Measurements from ENCODE around the gene DRGX. TPM values are rescaled to one million over a fixed set of nuclear protein-coding genes. Genes with fewer than 3 reads are reported as not detected.

DRGX gene
- not detected in 2 replicates for total RNA-seq (2014; rRNA removed; shearing (Covaris generic))

DNA sequence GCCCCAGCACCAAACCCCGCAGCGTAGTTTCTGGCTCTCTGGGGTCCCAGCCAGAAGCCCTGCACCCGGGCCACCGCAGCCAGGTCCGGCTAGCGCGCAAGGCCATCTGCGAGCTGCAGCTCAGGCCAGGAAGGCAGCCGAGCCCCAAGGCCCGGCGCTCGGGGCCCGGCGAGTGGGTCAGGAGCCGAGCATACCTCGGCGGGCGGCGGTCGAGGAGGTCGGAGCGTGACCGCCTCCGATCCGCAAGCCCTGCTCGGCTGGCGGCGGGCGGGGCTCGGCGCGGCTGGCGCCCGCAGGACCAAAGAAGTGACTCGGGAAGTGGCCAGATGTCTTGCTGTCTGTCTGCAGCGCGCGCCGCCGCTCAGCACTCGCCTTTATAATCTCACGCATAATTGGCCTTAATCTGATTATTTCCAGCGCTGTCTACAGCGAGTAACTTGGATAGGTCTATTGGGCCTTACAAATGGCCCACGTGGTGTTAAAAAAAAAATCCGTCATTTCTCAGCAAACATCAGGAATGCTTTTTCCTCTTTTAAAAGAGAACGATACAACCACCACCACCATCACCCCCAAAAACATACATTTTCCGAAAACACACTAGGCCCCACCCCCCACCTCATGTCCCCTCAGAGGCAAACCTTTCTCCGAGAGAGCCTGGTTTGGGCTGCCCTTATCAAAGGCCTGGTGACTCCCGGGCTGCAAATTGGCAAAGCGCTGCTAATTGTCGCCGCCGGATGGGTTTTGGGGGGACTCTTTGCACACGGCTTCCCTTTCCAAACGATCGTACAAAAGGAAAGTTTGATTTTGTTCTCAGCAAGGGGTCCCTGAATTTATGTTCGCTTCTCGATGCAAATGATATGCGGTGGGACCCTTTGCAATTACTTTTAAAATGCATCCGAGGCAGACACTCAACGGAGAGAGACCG is at the start of gene DRGX:
Gene DRGX (minus strand): TSS at position 349 of the 925 bp plus-strand sequence. CDS start 649 bp downstream, outside the sequence.
- DNase-seq (ENCODE audit: low spot score), result no peak

DNA sequence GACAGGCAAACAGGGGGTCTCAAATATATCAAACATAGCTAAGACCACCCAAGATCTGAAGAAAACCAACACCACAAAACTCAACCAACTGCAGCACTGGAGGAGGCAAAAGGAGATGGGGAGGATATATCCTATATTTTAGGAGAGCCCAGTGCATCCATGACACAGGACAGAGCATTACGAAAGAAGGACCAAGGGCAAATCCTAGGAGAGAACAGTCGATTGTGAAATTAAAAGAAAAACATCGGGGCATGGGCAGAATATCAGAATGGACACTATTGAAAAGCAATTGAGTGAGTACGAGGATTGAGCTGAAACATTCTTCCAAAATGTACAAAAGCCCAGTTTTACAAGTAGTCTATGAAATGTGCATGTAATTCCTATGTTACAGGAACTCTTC is 48.5 kb upstream of the DRGX start:
- no peak for DNase-seq (ENCODE audit: low spot score)

DNA sequence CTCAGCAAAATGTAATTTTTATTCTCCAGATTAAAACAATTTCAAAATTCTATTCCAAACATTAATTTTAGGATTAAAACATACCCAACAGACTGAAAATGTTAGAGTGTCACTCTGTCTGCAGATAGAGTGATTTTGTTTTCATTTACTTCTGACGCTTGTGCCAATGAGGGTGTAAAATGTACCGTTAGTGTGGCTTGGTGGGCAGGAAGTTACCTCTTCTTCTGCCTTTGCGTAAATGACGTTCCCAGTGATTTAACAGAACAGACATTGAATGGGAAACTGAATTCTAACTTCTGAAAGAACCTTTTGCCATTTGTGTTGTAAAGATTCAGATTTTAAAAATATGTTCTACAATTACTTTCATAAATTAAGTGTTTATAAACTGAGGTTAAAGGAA is 47.0 kb upstream of the DRGX start:
- no peak for DNase-seq (ENCODE audit: low spot score)

DNA sequence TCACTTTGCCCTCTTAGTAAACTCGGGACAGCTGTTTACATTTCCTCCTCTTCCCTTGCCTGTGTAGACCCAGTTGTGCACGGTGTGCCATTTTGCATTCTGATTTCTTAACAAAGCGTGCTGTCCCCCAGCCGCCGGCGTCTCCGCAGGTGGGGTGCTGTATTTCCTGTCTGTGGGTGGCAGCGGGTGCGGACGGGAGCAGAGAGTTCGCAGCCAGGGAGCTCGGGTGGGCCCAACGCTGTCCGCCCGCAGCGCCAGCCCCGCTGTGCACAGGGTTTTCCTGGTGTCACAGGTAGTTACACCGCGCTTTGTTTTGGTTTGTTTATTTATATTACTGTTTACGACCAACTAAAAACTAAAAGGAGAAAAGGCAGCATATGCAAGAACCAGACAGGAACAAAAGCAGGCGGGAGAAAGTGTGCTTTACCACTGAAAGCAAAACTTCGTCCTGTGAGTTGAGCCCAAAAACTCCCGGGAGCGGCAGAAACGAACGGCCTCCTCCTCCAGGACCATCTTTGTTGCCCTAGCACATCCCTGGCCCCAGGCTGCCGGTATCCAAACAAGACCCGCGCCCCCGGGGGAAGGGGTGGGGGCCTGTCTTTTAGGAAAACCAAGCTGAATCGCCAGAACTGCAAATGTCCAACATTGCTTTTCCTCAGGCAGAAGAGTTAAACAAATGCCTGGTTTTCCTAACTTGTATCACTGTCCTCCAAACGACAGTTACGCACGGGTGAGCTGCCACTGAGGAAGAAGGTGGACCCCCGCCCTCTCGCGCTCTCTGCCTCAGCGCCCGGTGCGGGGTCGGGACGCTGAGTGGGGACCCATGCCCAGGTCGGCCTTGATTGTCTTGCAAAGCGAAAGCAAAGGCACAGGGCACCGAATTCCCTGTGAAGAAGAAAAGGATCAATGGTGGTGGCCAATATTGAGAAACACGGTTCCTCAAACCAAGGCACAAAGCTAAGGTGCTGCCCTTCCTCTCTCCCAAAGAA is 45.9 kb upstream of the DRGX start:
- no peak for DNase-seq (ENCODE audit: low spot score)

DNA sequence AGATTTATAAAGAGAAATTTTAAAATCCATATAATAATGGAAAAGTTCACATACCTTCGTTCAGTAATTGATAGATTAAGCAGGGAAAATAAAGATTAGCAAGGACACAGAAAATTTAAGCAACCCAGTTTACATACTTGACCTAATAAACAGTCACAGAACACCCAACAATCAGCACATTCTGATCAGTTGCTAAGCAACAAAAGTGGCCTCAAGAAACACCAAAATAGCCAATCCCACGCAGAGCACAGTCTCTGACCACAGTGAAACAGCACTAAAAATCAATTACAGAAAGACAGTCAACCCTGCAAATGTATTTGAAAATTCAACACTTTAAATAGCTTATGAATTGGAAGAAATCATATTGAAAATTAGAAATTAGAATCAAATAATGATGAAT is 39.3 kb upstream of the DRGX start:
- no peak for DNase-seq (ENCODE audit: low spot score)

DNA sequence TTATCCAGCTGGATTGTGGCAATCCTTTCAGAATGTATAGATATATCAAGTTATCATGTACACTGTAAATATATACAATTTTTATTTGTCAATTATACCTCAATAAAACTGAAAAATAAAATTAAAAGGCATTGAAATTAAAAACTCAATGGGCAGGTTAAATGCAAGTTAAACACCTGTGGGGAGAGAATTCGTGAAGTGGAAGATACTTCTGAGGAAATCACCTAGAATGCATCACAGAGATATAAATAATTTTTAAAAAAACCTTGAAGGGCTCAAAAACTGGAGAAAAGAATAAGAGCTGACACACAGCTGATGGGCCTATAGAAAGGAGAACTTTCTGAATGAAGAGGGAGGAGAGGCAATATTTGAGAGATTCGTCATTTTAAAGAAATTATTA is 37.2 kb upstream of the DRGX start:
- DNase-seq (ENCODE audit: low spot score), result no peak

DNA sequence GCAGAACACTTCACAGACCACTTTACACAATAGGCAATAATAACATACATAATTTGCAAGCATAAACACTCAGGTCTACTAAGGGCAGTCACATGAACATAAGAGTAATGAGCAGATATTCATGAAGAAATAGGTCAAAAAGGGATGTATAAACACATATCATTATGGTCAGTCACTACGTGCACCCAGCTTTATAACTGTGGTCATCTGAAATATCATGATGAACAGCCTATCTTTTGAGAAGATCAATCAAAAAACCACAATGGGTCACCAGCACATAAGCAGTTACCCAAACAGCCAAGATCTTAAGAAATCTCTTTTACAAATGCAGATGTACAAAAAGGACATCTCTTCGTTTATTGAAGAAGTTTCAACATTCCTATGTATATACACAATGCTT is 35.5 kb upstream of the DRGX start:
- no peak for DNase-seq (ENCODE audit: low spot score)

DNA sequence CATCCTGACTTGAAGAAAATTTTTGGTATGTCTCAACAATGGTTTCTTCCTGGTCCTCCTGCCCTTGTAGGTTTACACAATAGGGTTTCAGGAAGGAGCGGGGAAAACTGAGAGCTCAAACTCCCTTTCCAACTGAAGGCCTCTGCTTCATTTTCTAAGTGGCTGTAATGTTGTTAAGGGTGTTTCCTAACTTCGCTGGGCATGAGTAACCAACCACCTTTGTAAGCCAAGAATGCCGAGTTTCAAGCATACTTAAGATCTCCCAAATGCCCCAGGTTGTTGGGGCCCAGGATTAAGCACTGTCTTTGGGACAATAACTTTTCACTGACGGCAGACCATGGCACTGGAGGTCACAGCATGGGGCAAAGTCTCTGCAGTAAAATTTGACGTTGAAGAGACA is 33.6 kb upstream of the DRGX start:
- no peak for DNase-seq (ENCODE audit: low spot score)

DNA sequence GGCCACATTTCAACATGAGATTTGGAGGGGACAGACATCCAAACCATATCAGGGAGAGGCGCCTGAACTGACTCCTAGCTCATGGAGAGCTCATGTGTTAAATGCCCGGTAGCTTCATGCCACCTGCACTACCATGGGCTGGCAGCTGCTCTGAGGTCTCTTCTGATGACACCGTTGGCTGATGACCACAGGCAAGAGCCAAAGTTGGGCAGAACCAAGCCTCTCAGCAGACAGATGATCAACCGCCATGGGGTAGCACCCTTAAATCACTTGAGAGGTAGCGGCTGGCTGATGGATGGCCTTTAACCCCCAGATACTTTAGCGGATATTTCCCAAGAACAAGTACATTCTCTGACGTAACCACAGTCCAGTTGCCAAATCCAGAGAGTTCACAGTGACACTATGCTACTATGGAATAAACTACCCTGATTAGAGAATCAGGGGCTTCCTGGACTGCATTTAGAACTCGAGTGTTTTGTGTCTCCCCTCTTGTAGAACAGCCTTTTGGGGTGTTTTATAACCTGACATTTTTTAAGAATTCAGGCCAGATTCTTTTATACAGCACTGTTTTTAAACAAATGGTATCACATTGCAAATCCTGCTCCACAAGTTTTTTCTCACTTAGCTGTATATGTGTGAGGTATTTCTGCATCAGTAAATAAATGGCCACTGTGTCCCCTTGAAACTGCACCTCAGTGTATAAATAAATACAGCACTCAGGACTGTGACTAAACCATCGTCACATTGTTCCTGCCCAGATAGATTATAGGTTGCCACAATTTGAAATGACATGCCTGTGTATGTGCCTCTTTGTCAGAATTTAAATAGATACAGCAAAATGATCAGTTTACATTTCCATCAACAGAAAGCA is 30.8 kb upstream of the DRGX start:
- no peak for DNase-seq (ENCODE audit: low spot score)

DNA sequence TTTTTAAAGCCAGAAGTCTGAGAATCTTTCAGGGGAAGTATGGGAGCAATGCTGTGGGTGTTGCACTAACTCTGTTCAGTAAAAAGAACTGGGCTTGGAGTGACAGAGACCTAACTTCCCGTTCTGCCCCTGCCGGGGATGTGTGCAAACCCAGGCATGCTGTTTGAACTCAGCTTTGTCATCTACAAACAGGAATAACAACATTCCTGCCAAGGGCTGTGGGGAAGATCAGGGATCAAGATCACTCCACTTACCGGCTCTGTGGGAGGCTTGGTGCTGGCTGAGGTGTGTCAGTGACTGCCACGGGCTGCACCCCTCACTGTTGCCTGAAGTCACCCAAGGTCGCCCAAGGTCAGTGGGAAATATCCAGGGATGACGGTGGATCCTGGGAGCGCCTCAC is 23.1 kb upstream of the DRGX start:
- DNase-seq (ENCODE audit: low spot score), result no peak

DNA sequence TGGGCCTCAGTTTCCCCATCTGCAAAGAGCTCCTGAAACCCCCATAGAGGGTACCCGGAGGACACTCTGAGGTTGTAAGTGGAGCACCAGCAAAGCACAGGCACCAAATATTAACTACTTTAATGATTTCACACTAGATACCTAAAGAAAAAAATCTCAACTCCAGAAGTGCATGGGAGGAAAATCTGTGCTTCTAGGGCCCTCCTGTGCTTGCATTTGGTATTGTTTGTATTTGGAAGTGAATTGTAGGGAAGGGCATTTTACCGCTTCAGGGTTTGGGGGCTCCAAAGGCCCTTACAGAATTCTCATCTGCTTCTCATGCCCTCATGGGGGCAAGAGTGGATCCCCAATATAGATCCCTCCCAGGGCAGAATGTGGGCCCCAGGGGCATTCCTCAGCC is 22.4 kb upstream of the DRGX start:
- no peak for DNase-seq (ENCODE audit: low spot score)

DNA sequence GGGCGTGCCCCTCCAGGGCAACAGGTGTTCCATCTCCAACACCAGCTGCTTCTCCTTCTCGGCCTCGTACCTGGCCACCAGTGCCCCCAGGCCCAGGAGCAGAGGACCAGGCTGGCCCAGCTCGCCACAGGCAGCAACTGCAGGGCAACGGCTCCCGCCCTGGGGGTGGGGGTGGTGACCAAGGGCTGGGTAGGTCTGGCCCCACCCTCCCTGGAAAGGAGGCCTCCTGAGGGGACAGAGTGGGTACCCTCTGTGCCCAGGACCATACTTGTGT is 22.1 kb upstream of the DRGX start:
- no peak for DNase-seq (ENCODE audit: low spot score)

DNA sequence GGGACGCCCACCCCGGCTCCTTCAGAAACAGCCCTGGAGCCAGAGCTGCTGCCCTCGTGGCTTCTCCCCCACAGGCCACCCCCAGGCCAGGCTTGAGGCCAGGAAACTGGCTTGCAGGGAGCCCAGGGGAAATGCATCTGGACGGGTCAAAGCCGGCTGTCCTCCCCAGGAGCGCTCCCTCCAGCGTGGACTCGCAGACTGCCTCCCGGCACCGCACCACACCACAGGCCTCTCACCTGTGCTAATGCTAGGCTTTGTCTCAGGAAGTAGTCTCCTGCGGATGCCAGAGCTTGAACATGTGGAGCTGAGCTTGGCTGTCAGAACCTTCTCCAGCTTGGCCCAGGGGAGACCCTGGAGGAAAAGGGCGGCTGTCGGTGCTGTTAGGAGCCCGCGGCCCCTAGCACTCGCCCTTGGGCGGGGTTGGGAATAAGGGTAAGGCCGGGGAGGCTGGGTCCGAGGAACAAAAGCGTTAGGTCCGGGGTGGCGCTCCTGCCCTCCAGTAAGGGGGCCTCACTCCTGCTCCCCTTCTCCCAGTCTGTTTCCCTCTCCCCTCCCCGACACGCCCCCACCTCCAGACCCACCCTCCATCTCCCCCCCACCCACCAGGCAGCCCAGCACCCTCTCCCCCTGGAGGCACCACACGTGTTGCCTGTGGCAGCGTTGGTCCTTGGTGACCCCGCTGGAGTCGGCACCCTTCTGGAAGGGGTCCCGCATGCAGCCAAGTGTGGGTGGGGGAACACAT is 21.6 kb upstream of the DRGX start:
- no peak for DNase-seq (ENCODE audit: low spot score)

DNA sequence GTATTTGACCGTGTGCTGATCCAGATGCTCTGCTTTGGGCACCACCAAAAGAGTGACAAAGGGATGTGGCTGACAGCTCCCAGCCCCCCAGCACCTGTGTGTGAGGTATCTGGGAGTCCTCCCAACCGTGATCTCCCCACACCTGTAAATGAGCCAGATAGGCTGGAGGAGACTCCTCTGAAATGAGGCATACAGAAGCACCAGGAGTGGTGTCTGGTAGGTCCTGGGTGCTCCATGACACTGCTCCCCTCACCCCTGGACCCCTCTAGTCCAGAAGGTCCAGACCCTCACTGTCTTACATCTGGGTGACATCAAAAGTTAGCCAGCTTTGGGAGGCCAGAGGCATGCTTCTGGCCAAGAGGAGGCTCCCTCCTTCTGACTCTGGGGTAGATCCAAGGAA is 20.0 kb upstream of the DRGX start:
- no peak for DNase-seq (ENCODE audit: low spot score)

DNA sequence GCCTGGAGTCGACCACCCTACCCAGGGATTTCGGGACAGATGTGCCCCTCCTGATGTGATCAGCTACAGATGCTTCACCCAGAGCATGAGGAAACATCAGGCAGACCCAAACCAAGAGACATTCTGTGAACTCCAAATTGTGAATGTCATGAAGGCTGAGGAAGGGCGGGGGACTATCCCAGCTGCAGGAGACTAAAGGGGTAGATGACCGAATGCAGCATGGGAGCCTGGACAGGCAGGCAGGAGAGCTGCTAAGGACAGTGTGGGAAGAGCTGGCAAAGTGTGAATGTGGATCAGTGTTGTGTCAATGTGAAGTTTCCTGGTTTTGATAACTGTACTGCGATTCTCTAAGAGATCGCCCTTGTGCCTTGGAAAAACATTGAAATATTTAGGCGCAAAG is 19.2 kb upstream of the DRGX start:
- DNase-seq (ENCODE audit: low spot score), result no peak

DNA sequence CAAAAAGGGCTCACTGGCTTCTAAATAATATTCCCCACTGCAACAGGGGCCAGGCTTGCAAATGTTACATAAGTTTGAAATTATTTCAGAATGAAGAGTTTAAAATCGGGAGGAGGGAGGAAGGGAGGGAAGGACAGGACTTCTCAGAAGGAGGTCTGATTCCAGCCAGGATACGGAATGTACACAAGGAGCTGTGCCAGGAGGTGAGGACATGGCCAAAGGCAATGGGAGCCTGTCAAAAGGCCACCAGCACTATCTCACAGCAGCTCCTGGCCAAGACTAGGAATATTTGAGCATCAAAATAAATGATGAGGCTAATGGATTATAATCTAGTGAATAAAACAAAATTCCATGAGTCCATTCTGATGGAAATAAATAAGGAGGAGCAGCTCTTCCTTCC is 18.6 kb upstream of the DRGX start:
- DNase-seq (ENCODE audit: low spot score), result no peak

DNA sequence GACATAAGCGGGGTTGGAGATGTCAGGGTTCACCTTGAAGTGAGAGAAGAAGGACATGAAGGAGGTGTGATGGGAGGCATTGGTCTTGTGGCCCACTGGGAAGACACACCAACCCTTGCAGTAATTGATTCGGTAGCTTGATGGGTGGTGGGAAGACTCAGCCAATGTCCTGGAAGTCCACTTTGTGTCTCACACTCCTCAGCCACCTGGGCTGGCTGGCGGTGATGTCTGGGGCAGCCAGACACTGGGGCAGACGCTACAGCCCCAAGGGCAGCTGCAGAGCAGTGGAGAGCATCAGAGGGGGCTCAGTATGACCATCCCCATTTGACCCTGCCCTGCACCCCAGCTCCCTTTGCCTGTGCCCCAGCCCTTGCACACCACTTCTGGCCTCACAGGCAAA is 16.7 kb upstream of the DRGX start:
- DNase-seq (ENCODE audit: low spot score), result no peak

DNA sequence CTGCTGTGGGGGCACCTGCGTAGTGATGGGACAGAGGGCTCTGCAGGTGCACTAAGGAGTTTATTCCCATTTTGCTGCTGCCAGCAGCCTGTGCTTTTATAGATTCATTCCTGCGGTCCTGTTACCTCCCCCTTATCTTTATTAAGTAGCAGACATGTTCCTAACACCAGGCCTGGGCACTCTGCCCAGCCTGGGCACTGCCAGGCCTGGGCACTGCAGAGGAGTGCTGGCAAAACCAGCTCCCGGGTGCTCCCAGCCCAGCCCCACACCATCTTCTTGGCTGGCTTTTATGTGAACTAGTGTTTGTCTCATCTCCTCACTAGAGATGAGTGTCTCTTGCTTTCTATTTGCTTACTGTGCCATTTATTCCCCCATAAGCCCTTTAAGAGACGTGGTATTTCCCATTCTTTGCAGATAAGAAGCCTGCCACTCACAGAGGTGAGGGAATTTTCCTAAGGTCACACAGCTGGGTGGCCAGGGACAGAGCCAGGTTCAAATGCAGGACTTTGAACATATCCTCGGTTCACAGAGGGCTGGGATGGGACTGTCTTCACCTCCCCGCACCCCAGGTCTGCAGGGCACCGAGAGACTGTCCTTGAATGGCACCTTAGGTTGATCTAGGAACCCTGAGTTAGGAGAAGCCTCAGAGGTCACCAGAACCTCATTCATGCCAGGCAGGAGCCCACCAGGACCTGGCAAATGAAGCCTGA is 14.6 kb upstream of the DRGX start:
- DNase-seq (ENCODE audit: low spot score), result no peak

DNA sequence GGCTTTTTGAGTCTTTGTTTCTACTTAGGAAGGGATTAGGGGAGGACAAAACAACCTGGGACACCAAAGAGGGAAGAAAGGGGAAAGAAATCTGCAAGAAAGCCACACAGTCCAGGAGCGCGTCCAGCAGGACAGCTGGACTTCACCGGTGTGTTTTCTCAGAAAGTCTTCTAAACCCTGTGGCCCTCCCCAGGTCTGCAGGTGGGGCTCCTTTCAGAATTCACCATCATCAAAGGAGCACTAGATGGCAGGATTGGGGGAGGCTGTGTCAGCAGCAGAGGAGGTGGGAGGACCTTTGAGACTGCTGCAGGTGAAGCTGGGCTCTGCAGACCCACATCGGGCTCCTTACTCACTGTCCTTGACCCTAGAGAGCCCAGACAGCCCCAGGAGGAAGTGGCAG is 13.9 kb upstream of the DRGX start:
- DNase-seq (ENCODE audit: low spot score), result no peak

DNA sequence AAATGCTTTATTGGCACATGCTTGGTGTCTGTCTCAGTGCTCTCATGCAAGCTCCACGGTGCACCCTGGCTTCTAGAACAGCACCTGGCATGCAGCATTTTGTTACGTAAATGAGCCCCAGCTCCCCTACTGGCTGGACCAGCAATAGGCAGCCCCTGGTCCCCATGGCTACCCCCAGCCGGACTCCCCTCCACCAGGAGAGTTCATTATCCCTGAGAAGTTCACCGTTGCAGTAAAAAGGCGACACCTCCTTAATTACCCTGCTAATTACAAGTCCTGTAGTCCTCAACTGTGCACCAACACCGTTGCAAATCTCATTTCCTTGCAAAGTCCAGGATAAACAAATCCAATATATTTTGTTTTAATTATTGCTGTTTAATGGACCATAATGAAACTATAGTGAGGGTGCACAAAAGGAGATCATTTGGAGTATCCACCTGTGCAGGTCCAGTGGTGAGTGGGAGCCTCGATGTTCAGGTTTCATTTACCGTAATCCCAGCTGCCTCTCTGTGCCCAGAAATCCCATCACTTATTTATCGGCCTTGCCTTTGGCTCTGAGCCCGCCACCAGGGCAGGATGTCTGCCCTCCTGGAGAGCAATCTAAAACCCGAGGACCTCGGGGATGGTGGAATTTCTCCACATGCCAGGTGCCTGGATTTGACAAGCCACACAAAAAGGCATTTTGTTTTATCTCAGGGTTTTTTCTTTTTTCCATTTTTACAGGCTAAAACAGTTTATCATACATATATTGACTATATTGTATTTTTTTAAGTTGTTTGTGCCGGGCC is 12.8 kb upstream of the DRGX start:
- no peak for DNase-seq (ENCODE audit: low spot score)
